AG09319 (cell line): Measurements from ENCODE around the gene NRXN2.

Source experiments
- DNase-seq: peaks from one replicate; pipeline ENCODE4 v3.0.0-alpha.2; 2010; ENCODE audit warnings: low read depth; ENCODE audit errors: extremely low read depth
- TF ChIP-seq, protein P1 (sequence below): IDR thresholded peaks from 2 replicates; pipeline ENCODE4 v1.5.1; 2011; ENCODE audit warnings: low read depth, mild to moderate bottlenecking, inconsistent platforms, low read length, moderate library complexity

NRXN2 gene

DNA sequence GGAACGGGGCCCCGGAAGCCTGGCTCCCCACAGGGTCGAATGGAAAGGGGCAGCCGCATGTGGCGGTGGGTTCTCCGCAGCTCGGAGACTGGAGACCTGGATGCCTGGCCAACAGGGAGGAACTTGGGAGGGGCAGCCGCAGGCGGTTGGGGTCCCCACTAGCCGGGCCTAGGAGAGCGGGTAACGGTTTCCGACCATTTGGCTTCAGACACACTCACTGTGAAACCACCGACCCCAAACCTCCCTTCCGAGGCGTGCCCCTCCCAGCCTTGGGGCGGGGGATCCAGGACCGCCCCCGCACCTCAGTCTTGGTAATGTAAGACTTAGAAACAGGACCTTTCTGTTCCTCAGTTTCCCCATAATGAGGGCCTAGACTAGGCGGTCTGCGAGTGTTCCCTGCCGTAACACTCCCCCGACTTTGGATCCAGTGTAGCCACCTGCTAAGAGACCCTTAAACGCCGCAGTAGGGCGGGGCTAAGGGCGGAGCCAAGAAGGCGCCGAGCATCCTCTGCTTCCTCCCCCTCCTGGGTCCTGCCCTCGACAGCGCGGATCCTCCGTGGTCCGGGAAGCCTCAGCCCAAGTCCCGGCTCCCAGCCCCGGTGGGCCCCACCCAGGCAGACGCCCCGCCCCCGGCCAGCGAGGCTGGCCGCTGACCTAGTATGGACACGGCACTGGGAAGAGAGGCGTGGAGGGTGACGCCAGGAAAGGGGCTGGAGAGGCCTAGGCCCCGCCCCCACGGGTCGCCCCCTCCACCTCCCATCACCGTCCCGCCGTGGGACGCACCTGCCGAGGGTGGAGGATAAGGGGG lies 22.7 kb upstream of the NRXN2 start:
- TF ChIP-seq, protein P1, sequence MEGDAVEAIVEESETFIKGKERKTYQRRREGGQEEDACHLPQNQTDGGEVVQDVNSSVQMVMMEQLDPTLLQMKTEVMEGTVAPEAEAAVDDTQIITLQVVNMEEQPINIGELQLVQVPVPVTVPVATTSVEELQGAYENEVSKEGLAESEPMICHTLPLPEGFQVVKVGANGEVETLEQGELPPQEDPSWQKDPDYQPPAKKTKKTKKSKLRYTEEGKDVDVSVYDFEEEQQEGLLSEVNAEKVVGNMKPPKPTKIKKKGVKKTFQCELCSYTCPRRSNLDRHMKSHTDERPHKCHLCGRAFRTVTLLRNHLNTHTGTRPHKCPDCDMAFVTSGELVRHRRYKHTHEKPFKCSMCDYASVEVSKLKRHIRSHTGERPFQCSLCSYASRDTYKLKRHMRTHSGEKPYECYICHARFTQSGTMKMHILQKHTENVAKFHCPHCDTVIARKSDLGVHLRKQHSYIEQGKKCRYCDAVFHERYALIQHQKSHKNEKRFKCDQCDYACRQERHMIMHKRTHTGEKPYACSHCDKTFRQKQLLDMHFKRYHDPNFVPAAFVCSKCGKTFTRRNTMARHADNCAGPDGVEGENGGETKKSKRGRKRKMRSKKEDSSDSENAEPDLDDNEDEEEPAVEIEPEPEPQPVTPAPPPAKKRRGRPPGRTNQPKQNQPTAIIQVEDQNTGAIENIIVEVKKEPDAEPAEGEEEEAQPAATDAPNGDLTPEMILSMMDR, result no peak
- no peak for DNase-seq

DNA sequence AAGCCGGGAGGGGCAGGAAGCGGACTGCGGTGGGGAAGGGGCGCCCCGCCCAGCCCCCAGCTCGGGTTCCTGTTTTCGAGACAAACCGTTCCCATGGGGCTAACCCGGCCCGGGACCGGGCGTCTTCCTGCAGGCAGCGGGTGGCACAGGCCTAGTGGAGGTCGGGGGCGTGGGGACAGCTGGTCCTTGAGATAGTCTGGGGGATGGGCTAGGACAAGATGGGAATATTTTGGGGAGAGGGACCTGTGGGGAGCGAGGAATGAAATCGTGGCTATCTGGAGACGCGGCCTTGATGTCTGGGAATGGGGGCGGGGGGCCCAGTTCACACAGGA lies 22.2 kb upstream of the NRXN2 start:
- no peak for DNase-seq
- TF ChIP-seq, protein P1, result no peak

DNA sequence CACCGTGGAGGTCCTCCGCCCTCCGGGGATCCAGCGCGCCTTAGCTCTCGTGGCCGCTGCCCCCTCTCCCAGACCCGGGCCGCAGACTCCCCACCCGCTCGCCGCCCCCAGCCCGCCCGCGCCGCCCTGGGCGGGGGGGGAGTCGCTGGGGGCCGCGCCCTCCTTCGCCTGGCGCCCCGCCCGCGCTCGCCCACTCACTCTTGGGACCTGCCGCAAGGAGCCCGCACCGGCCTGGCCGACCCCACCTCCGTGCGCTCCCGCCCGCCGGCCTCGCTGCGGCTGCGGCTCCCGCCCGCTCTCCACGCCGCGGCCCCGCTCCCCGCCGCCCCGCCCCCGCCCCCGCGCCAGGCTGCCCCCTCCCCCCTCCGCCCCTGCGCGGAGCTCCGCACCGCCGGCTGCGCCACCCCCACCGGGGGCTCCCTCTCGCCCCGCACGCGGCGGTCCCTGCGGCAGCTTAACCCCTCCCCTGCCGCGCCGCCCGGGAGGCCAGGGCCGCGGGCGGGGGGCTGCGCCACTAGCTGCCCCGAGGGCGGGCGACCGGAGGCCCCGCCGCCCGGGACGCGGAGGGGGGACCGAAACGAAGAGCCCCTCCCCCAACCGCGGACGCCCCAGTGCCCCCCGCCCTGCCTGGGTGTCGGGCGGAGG lies 21.7 kb upstream of the NRXN2 start:
- no peak for DNase-seq
- TF ChIP-seq, protein P1, result no peak

DNA sequence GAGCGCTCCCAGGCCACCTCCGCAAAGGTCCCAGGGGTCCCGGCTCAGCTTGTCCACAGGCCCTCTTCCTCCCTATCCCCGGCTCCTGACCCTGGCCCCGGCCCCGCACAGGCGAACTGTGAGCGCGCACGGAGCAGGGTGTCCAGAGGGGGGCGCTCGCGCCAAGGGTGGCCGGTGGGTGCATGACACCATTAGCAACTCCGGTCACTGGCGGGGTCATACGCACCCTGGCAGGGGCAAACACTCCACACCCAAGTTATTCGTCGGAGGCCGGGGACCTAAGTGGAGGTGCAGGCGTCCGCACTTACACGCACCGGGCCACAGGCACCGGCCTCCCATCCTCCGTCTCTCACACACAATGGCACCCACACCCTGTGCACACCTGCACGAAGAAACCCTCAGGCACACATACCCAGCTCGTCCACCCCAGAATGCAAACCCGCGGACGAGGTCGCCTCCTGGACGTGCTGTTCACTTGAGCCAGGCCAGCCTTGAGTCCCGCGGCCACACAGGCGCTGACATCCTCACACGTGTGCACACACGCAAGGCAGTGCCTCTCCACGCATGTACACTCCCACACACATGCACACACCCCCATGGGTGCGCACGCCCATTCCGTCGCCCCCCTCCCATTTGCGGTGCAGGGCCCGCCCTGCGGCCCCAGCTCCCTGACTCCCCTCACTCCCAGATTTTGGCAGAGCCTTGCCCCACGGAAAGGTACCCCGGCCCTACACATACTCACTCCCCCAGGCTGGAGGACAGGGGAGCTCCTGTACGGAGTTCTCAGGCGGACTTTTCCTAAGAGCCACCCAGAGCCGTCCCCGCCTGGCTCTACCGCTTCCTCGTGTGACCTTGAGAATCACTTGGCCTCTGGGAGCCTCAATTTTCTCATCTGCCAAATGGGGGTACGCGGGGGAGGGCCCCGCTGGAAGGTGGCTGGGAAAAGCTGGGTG lies 20.9 kb upstream of the NRXN2 start, which contains the start of gene RASGRP2:
RASGRP2 (minus strand) TSS at position 552 of the 953 bp plus-strand sequence. CDS start 1,276 bp downstream, outside the sequence.
- TF ChIP-seq, protein P1, result peak; percentile 63
- no peak for DNase-seq

DNA sequence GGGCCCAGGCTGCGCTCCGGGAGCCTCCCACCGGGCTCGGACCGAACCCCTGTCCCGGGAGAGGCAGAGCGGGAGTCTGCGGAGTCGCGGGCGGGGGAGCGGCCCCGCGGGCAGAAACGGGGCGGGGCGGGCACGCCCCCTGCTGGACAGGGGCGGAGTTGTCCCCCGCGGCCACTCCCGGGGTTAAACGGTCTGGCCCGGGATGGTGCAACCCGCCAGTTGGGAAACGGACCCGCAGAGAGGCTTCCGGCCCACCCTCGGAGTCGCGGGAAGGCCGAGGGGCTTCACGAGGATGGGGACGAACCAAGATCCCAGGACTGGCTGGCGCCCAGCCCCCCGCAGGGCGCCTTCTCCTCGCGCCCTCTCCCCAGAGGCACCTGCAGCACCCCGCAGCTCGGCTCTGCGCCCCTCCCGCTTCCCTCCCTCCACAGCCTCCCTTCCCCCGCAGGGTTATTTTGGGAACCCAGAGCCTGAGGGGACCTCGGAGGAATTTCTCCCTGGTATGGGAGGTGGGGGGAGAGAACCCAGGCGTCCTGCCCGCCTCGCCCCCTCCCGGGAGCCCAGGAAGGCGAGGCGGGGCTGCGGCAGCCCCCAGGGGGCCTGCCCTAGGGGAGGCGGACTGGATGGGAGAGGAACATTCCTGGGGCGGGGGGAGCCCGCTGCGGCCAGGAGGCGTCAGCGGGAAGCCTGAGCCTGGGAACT lies 20.0 kb upstream of the NRXN2 start:
- no peak for DNase-seq
- TF ChIP-seq, protein P1, result peak; percentile 63

DNA sequence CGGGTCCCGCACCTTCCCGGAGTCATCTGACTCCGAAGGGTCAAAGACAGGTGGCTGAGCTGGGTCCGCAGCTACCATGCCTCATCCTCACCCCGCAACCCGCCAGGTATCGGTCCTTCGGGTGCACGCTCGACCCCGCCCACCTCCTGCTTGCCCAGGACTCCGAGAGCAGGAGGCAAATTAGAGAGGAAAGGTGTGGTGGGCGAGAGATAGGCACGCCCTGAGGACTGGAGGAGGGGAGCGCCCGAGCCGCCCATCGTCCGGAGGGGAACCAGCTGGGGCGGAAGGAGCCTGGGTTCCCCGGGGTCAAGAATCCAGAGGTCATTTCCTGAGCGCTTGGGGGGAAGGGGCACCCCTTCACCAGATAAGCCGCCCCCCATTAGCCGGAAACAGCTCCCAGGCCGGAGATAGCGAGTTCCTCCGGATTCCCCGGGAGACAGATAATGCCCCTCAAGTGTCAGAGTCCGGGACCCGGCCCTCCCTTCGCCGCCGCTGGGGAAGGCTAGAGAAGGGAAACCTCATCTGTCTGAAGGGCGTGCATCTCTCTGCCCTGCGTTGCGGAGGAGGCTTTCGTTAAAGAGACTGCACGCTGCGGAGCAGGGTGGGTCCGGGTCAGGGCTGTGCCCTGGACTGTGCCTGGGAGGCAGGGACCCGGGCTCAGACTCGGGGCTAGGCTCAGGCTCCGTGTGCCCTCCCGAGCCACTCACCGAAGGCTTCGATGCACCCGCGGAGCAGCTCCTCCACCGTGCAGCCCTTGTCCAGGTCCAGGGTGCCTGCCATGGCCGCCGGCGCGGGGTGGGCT lies 19.3 kb upstream of the NRXN2 start:
- no peak for DNase-seq
- TF ChIP-seq, protein P1, result no peak
